Glutamatergic neuron (in vitro differentiated cells): Measurements from ENCODE around the gene GNG7. TPM values are rescaled to one million over a fixed set of nuclear protein-coding genes. Genes with fewer than 3 reads are reported as not detected.
"Not testable (repeated sequence)": the region's sequence is repeated elsewhere in the genome, so short reads cannot be mapped to it uniquely, and the experiment has no call there.

Experiments
- DNase-seq: peaks from one replicate; pipeline ENCODE4 v3.0.0; 2022
- H3K27ac Mint-ChIP-seq: one replicate; pipeline ENCODE4 v1.8.0; 2020; ENCODE audit warnings: mild to moderate bottlenecking, mixed read lengths, inconsistent platforms; ENCODE audit not compliant: unreplicated experiment
- H3K27me3 Mint-ChIP-seq: one replicate; pipeline ENCODE4 v1.8.0; 2020; ENCODE audit warnings: mild to moderate bottlenecking, moderate library complexity, mixed read lengths, inconsistent platforms; ENCODE audit not compliant: unreplicated experiment
- H3K36me3 Mint-ChIP-seq: one replicate; pipeline ENCODE4 v1.8.0; 2020; ENCODE audit warnings: mild to moderate bottlenecking, mixed read lengths, inconsistent platforms; ENCODE audit not compliant: unreplicated experiment
- H3K4me1 Mint-ChIP-seq: one replicate; pipeline ENCODE4 v1.8.0; 2020; ENCODE audit warnings: mild to moderate bottlenecking, low read depth, mixed read lengths, inconsistent platforms; ENCODE audit not compliant: unreplicated experiment
- H3K4me3 Mint-ChIP-seq: one replicate; pipeline ENCODE4 v1.8.0; 2020; ENCODE audit warnings: mild to moderate bottlenecking, mixed read lengths, inconsistent platforms; ENCODE audit not compliant: unreplicated experiment
- H3K9me3 Mint-ChIP-seq: one replicate; pipeline ENCODE4 v1.8.0; 2020; ENCODE audit warnings: mild to moderate bottlenecking, moderate library complexity, mixed read lengths, inconsistent platforms; ENCODE audit not compliant: unreplicated experiment
- total RNA-seq: library from RNA; stranded (reverse); fragmentation: NEBNext Ultra II Directional; extraction: Animal tissue kit (Norgen Biotek cat#: 25700); gene quantifications from one replicate; pipeline ENCODE4 v1.2.1, GENCODE V29; 2021; ENCODE audit not compliant: unreplicated experiment
- TF ChIP-seq, protein P1 (sequence below): fragments of 200-600 bp; sonication (generic); IDR thresholded peaks from one replicate; pipeline ENCODE4 v1.5.0; 2021; ENCODE audit not compliant: partially characterized antibody, unreplicated experiment

The GNG7 gene
- total RNA-seq, 1 donor from 2014 or later = 8.0 TPM

DNA sequence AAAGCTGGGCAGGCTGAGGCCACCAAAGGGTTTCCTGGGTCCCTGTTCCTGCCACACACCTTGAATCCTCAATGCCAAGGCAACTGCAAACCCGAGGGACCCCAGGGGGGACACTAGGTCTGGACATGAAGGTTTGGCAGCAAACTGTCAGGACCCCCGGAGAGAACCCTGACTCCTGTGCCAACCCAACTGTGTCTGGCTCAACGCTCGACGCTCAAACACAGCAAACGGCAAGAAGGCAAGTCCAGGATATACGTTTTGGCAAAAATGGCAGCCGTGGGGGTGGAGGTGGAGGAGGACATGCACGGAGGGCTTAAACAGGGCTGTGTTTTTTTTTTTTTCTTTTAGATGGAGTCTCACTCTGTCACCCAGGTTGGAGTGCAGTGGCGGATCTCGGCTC lies 153.5 kb downstream of the GNG7 start:
- peaks cover 12% of the 10 kb centered on the region for H3K27me3 Mint-ChIP-seq
- H3K4me1 Mint-ChIP-seq = peaks cover 8% of the 10 kb centered on the region
- H3K27ac Mint-ChIP-seq = no peak overlapping the region
- no peak overlapping the region for H3K4me3 Mint-ChIP-seq
- no peak for DNase-seq
- TF ChIP-seq, protein P1, sequence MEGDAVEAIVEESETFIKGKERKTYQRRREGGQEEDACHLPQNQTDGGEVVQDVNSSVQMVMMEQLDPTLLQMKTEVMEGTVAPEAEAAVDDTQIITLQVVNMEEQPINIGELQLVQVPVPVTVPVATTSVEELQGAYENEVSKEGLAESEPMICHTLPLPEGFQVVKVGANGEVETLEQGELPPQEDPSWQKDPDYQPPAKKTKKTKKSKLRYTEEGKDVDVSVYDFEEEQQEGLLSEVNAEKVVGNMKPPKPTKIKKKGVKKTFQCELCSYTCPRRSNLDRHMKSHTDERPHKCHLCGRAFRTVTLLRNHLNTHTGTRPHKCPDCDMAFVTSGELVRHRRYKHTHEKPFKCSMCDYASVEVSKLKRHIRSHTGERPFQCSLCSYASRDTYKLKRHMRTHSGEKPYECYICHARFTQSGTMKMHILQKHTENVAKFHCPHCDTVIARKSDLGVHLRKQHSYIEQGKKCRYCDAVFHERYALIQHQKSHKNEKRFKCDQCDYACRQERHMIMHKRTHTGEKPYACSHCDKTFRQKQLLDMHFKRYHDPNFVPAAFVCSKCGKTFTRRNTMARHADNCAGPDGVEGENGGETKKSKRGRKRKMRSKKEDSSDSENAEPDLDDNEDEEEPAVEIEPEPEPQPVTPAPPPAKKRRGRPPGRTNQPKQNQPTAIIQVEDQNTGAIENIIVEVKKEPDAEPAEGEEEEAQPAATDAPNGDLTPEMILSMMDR = no peak
- no peaks in the 10 kb centered on the region for H3K36me3 Mint-ChIP-seq
- peaks cover 9% of the 10 kb centered on the region for H3K9me3 Mint-ChIP-seq

DNA sequence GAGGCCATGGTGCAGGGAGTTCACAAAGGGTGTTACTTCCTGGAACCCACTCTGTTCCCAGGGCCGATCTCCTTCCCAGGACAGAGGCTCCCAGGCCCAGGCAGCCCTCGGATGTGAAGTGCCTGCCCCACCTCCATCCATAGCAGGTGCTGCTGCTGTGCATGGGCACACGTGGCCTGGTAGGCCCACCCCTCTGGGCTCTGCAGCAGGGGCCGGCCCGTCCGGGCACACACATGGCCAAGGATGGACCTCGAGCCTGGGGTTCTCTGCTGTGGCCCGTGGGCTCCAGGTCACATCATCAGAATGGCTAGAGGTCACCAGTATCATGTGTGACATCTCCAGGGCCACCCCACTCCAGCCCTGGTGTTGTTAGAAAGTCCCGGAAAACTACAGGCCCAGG lies 154.8 kb downstream of the GNG7 start:
- H3K4me3 Mint-ChIP-seq = no peak overlapping the region
- peaks cover 12% of the 10 kb centered on the region for H3K27me3 Mint-ChIP-seq
- no peak for DNase-seq
- H3K4me1 Mint-ChIP-seq = peaks cover 13% of the 10 kb centered on the region
- no peak overlapping the region for H3K27ac Mint-ChIP-seq
- no peaks in the 10 kb centered on the region for H3K36me3 Mint-ChIP-seq
- TF ChIP-seq, protein P1 = no peak
- peaks cover 9% of the 10 kb centered on the region for H3K9me3 Mint-ChIP-seq

DNA sequence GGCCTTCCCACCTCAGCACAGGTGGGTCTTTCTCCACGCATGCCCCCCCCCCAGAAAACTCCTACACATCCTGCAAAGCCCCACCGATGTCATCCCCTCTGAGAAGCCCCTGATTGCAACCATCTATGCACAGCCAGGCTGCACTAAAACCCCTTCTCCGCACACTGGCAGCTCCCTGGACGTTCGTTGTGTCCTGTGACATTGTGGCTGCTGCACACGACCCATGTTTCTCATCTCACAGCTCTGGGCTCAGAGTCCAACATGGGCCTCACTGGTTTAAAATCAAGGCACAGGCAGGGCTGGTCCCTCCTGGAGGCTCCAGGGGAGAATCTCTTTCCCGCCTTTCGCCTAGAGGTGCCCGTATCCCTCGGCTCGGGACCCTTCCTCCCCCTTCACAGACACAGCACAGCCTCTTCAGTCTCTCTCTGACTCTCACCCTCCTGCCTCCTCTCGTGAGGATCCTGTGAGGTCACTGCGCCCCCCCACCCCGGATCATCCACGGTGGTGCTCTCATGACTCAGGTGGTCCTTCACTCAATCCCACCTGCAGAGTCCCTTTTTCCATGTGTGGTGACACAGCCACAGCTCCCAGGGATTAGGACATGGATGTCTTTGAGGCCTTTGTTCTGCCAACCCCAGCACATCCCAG lies 155.3 kb downstream of the GNG7 start:
- Mint-ChIP-seq H3K27ac (no peak overlapping the region), H3K4me3 (no peak overlapping the region), H3K4me1 (peaks cover 15% of the 10 kb centered on the region), H3K27me3 (peaks cover 12% of the 10 kb centered on the region), H3K36me3 (no peaks in the 10 kb centered on the region), H3K9me3 (peaks cover 9% of the 10 kb centered on the region)
- DNase-seq = no peak
- TF ChIP-seq, protein P1 = no peak

DNA sequence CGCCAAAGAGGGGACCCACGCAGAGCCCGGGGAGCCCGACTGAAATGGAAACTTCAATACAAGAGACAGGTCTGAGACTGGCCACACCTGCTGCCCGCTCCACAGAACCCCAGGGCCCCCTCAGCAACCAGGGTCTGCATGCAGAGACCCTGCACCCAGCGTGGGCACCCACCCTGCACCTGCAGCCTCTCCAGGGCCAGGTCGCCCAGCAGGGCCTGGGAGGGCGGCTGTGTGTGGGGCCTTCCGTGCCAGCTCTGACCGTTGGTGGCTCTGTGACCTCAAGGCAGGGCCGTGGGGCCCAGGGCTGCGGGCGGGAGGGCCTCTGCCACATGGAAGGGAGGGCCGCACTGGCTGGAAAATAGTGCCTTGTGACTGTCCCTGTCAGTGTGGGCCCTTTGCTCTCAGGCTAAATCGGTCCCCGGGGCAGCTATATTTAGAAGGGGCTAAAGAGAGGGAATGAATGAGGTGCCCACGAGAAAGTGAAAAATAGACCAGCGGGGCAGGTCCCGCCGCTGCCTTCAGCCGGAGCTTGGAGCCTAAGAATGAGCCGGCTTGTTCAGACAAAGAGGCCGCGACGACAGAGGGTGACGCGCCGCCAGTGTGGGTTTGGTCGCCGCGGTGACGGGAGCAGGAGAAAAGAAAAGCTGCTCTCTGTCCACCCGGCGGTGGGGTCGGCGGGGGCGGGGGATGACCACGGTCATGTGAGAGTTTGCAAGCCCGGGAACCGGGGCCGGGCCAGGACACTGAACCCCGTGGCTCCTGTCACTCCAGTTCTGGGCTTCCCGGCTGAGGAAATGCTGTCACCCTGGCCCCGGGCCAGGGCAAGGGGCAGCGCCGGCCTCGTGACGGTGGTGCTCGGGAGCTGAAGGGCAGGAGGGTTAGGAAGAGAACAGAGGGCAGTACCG lies 156.1 kb downstream of the GNG7 start:
- no peak overlapping the region for H3K4me3 Mint-ChIP-seq
- TF ChIP-seq, protein P1 = no peak
- H3K27me3 Mint-ChIP-seq = peaks cover 12% of the 10 kb centered on the region
- H3K27ac Mint-ChIP-seq = no peak overlapping the region
- H3K9me3 Mint-ChIP-seq = peaks cover 9% of the 10 kb centered on the region
- H3K4me1 Mint-ChIP-seq = peaks cover 15% of the 10 kb centered on the region
- peak; percentile 66 for DNase-seq
- no peaks in the 10 kb centered on the region for H3K36me3 Mint-ChIP-seq

DNA sequence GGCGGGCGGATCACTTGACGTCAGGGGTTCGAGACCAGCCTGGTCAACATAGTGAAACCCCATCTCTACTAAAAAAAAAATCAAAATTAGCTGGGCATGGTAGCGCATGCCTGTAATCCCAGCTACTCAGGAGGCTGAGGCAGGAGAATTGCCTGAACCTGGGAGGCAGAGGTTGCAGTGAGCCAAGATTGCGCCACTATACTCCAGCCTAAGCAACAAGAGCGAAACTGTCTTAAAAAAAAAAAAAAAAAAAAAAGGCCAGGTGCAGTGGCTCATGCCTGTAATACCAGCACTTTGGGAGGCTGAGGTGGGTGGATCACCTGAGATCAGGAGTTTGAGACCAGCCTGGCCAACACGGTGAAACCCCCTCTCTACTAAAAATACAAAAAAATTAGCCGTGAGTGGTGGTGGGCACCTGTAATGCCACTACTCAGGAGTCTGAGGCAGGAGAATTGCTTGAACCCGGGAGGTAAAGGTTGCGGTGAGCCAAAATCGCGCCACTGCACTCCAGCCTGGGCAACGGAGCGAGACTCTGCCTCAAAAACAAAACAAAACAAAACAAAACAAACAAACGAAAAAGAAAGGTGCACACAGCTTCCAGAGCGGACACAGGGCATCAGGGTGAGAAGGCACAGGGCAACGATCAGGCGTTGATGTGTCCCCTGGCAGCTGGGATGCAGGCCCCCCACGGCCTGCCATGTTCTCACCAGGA lies 156.9 kb downstream of the GNG7 start:
- not testable (repeated sequence) for H3K4me3 Mint-ChIP-seq, H3K27ac Mint-ChIP-seq, DNase-seq, H3K9me3 Mint-ChIP-seq, H3K36me3 Mint-ChIP-seq, H3K4me1 Mint-ChIP-seq, H3K27me3 Mint-ChIP-seq
